GM18868 (cell line): Measurements from ENCODE around the gene PBX3.

Experiments
- ATAC-seq: cut with Tn5 transposase; IDR thresholded peaks from one replicate; pipeline ENCODE4 v1.9.1; 2021; ENCODE audit warnings: mild to moderate bottlenecking, moderate library complexity; ENCODE audit not compliant: unreplicated experiment

The PBX3 gene

GRCh38 chr9:125990186-125990792 is 243.1 kb downstream of the PBX3 start:
- ATAC-seq = no peak

GRCh38 chr9:125990793-125991220 is 243.6 kb downstream of the PBX3 start:
- no peak for ATAC-seq

DNA sequence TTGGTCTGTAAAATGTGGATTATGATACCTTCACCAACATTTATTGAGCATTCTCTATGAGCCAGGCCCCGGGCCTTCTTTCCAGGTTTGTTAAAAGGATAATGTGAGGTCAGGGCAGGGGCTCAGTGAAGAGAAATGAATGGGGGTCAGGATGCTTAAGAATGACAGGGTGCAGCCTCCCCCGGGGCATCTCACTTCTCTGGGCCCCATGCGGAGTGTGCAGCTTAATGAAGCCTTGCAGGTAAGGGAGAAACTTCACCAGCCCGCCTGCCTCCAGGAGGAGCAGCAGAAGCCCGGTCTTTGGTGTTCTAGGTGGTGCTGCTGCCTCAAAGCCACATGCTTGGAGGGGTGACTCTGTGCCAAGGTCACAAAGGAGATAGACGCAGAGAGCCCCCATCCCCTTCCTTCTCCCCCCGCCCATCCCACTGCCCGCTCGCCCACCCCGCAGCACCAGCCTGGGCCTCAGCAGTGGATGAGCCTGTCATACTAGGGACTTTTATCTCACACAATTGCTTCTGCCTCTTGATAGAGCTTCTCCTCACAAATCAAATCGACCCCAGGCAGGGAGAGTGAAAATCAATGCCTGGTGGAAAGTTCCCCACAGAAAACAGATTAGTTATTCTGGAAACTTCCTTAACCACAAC is 244.8 kb downstream of the PBX3 start:
- no peak for ATAC-seq

DNA sequence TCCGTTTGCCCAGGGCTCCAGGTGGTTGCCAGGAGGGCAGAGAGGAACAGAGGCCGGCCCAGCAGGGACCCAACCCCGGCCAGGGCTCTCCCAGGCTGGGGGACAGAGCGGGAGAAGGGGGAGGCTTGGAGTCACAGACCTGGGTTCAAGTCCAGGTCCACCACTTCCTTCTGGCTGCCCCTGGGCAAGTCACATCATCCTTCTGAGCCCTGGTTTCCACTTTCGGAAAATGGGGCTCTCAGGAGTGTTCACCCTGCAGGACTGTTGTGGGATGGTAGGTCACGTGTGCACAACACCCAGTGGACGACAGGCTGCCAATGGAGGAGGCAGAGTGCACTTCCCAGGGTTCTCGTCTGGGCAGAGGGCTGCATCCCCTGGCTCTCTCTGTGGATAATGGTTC is 245.4 kb downstream of the PBX3 start:
- ATAC-seq = no peak

DNA sequence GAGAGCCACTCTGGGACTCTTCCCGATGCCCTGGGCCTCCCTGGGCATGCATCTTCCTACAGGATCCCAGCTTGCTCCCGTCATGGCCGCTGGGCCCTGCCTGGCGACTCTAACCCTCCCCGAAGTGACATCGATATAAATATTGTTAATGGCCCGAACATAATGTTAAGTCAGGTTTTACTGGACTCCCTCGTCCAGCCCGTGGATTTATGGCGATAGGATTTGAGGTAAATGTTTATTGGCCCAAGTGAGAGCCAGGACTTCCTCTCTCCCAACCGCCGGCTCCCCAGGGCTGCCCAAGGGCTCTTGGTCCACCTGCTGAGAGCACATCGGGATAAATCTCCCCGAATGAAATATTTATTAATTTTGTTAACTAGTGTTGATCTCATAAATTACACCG is 246.3 kb downstream of the PBX3 start:
- ATAC-seq = no peak

DNA sequence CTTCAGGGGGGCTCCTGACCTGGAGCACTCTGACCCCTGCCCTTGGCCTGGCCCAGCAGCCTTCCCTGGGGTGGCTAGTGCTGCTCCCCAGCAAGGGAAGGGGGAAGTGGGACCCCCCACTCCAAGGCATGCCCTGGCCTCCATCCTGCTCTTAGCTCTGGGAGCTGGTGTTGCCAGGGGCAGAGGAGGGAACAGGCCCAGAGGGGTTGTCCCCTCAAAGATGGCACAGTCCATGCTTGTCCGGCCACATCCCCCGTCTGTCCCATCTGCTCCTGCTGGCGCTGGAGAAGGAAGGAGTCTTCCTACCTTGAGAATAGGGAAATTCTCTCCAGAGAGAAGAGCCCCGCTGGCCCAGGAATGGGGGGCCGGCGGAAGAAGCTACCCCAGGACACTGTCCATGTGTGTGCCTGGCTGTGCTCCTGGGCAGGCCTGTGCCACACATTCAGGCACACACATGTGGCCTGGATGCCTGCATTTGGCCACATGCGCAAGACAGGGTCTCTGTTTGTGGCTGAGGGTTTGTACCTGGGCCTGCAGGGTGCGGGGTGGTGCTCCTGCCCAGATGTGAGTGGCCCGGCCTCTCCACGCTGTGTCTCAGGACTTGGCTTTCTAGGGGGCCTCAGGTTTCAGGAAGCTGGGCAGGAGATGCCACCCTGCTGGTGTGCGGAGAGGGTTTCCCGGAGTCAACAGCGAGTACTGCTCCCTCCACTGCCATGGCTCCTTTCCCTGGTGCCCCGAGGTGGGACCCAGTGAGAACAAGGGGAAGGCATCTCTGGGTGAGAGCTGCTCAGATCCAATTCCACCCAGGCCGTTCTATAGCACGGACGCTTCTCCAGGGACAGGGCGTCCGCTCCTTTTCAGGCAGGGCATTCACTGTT is 247.1 kb downstream of the PBX3 start:
- no peak for ATAC-seq

DNA sequence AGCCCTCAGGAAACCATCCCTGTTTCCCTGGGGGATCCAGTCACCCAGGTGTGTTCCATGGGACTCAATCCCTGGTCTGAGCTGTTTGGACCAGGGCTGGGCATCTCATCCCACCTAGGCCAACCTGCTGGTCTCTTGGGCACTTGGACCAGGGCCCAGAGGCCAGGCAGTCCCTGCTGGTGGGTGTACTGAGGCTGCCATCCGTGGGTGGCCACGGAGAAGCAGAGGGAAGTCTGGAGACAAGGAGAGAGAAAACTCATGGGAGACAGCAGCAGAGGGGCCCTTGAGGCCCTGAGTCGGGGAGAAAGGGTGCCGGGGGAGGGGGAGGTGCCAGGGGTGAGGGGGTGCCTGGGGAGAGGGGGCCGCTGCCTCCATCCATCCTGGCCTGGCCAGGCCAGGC is 247.8 kb downstream of the PBX3 start:
- no peak for ATAC-seq

GRCh38 chr9:125995706-125996105 is 248.5 kb downstream of the PBX3 start:
- ATAC-seq = no peak

GRCh38 chr9:125996791-125997190 is 249.6 kb downstream of the PBX3 start:
- no peak for ATAC-seq

DNA sequence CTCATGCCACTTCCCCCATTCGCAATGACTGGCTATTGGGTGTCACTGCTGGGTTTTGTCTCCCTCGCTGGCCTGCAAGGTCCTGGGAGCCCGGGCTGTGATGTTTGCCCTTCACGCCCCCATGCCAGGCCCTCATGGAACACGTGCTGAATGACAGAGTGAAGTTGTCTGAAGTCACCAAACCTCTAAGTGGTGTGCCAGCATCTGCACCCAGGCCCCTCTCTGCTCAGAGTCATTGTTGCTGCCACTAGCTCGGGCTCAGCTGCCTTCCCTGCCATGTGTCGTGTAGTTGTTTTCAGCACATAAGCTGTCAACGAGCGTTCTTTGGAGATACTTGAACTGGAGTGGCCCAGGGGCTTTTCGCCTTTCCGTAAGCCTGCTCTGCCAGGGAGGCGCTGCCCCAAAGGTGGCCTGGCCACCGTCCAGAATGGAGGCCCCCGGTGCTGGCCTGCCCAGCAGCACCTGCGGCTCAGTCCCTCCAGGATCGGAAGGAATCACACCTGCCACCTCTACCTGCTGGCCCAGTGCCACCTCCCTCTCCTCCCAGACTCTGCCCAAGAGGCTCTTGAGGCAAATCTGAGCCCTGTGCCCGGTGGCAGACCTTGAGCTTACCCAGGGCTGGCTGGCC is 250.1 kb downstream of the PBX3 start:
- no peak for ATAC-seq

DNA sequence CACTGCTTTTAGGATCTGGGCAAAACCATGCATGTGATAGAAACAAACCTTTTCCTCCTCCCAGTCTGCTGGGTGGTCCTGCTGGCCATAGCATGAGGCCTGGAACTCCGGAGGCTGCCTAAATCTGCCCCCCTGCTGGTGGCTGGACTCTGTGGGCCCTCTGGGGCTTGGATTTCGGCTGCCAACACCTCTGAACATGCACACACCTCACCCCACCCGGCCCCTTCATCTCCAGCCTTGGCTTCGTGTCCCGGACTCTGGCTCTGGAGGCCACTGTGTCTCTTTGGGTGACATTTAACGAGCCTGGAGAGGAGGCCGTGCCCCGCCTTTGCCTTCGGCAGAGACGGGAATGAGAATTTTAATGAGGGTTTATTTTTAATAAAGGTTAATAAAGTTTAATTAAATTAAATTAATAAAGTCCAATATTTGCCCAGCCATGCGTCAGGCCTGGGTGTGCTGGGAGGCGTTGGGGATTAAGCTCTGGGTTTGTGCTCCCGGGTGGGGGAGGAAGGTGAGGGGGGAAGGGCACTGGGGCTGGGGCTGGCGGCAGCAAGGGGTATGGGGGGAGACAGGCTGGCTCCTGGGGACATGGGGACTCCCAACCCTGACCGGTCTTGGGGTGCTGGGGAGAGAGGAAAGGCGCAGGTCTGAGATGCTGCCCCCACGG is 251.8 kb downstream of the PBX3 start:
- ATAC-seq = no peak

GRCh38 chr9:125999504-125999881 is 252.3 kb downstream of the PBX3 start:
- no peak for ATAC-seq

DNA sequence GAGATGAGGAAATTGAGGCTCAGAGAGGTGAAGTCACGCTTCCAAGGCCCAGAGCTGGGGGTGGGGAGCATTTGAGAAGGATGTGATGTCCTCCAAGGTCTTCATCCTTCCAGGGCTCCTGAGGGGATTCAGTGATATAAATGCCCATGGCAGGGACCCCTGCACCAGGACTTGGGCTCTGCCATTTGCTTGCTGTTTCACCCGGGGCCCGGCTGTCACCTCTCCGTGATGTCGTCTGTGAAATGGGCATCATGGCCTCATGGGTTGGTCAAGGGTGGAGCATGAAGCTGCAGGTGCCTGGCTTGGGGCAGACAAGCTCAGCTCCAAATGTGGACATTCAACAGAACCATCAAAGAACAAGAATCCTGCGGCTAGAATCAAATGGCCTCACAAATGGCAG is 253.1 kb downstream of the PBX3 start:
- ATAC-seq = no peak

DNA sequence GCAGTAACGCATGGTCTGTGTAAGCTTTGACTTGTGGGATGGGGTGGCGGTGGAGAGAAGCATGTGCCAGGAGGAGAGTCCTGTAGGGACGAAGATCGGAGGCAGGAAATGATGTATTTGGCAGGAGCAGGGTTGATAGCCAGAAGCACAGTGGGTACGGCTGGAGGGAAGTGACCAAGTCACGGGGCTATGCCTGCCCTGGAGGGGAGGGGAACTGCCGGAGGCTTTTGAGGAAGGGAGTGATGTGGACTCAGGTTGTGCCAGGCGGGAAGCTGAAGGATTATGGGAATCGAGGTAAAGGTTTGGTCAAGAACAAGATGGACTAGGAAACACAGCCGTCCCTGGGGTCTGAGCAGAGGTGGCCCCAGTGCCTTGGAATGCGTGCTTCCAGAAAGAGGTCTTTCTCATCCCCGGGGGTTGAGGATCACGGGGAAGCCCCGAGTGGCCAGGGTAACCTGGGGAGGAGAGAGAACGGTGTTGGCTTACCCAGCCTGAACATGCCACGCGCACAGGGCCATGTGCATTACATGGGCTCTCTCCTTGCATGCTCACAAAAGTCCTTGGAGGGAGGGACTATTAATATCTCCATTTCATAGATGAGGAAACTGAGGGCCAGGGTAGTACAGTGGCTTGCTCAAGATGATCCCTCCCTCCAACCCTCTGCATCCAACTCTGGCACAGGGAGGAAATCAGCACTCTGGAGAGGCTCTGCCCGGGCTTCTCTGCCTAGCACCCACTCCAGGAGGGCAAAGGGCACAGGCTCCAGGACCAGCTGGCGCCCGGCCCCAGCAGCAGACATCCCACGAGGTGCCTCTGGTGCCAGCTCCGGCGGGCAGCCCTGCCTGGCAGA is 253.8 kb downstream of the PBX3 start:
- ATAC-seq = no peak

DNA sequence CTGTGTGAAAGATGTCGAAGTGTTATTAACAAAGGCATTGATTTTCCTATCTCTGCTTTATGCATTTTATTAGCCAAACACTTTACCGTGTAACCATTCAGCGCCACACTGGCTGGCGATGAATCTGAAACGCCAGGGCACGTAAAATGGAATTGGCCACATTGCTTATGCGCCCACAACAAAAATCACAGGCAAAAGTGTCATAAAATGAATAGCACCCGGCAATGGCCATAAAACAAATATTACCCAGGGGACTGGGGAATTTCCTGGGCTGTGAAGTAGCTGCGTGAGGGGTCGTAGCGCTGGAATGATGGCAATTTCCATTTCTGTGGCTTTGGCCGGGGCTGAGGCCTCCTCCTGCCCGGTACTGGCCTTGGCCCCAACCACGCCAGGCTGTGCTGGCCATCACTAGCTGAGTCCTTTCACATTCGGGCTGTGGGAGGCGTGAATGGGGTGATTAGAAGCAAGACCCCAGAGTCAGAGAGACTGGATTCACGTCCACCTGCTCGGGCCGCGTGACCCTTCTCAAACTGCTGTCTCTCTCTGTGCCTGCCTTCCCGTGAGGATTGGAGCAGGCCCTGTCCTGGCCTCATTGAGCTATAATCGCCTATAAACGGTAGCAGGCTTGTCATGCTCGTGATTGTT is 254.5 kb downstream of the PBX3 start:
- ATAC-seq = no peak

DNA sequence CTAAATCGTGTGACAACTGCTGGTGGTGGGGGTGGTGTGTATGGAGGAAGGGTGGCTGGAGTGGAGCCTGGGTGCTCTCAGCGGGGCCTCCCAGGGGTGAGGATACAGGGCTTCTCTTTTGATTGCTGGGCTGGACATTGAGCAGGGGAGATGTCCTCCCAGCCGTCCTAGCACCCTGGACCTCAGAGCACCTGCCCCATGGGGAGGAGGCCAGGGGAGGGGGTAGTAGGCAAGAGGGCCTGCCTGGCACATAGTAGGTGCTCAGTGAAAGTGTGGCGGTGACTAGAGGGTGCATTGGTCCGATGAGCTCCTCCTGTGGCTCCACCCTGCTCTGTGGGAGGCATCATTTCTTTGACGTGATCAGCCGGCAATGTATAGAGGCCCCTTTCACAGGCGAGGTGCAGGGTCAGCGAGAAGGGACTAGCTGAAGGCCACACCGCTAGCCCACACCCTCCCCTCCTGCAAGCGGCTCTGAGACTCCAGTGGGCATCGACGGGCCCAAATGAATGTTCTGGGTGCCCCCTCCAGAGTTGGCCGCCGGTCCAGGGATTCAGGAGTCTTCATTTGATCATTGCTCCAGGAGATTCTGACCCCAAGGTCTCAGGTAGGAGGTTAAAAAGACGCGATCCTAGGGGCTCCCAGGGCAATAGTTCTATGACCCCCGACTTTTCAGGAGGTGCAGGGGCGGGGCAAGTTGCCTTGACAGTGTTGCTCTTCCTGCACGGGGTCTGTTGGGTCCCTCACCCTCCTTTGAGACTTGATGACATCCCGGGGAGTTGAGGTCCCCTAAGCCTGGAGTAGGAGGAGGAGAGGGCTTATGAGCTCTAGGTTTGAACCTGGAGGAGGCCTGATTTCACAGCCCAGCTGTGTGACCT is 255.5 kb downstream of the PBX3 start:
- ATAC-seq = no peak

- no peak for ATAC-seq
Observed at GRCh38 chr9:126009047-126009446, 261.9 kb downstream of the PBX3 start.

DNA sequence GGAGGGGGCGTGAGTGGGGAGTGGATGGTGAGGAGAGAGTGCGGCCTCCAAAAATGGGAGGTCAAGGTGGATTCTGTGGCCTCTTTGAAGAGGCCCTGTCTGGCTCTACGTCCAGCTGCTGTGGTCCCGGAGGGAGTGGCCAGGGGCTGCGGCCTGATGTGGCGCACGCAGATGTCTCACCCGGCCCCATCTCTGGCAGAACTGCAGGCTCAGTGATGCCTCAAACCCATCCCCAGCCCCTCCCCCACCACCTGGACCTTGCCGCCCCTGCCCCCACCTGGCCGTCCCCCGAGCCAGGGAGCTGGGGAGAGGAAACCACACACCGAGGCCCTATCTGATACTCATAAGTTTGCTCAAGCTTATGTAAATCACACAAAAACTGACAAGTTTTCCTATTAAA is 267.6 kb downstream of the PBX3 start:
- ATAC-seq = no peak

DNA sequence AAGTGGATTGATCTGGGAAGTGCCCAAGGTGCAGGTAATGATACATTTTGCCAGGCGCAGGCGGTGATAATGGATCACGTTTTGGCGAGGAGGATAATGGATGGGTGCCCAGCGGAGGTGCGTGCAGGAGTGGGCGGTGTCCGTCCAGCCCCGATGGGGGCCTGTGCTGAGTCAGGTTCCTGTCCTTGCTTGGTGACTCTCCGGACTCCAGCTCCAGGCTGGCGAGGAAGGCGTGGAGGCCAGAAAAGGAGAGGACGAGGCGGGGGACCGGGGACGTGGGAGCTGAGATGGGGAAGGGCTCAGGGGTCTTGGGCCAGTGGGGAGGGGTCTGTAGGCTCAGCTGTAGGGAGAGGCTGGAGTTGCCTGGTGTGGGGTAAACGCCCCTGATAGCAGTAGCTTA is 268.3 kb downstream of the PBX3 start:
- no peak for ATAC-seq
